Measurements from ENCODE around the gene PCED1A. TPM values are rescaled to one million over a fixed set of nuclear protein-coding genes. Genes with fewer than 3 reads are reported as not detected.
"Not testable (repeated sequence)": the region's sequence is repeated elsewhere in the genome, so short reads cannot be mapped to it uniquely, and the experiment has no call there.

Gene PCED1A
- total RNA-seq, 1 experiment from 2014 or later: 18.3 TPM

GRCh38 chr20:2831206-2831605, 9.2 kb downstream of the PCED1A start:
- peaks cover 11% of the 10 kb centered on the region for H3K4me1 ChIP-seq (replicated peaks)
- not testable (repeated sequence) for H3K9me3 ChIP-seq (replicated peaks); H3K4me3 ChIP-seq; H3K27ac ChIP-seq; H3K27me3 ChIP-seq (replicated peaks); H3K36me3 ChIP-seq
- DNase-seq (ENCODE audit: low read depth in 1 of 2, low spot score in 2 of 2): peak in 1 of 2 experiments; percentile 6

DNA sequence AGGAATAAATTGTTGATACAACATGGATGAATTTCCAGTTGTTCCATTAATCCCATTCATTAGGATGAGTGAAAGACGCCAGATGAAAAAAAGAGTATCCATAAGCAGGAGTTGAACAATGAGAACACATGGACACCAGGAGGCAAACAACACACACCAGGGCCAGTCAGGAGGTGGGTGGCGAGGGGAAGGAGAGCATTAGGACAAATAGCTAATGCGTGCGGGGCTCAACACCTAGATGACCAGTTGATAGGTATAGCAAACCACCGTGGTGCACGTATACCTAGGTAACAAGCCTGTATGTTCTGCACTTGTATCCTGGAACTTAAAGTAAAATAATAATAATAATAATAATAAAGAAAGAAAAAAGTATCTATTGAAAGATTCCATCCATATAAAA, 11.1 kb downstream of the PCED1A start:
- Histone ChIP-seq H3K27ac (no peak overlapping the region), H3K4me1 (replicated peaks) (peaks cover 11% of the 10 kb centered on the region), H3K9me3 (replicated peaks) (no peaks in the 10 kb centered on the region; the same call in 1 of the 2 replicates), H3K27me3 (replicated peaks) (no peaks in the 10 kb centered on the region; the same call in 1 of the 2 replicates), H3K4me3 (no peak overlapping the region), H3K36me3 (no peaks in the 10 kb centered on the region)
- DNase-seq (ENCODE audit: low read depth in 1 of 2, low spot score in 2 of 2): peak in 1 of 2 experiments; percentile 20

DNA sequence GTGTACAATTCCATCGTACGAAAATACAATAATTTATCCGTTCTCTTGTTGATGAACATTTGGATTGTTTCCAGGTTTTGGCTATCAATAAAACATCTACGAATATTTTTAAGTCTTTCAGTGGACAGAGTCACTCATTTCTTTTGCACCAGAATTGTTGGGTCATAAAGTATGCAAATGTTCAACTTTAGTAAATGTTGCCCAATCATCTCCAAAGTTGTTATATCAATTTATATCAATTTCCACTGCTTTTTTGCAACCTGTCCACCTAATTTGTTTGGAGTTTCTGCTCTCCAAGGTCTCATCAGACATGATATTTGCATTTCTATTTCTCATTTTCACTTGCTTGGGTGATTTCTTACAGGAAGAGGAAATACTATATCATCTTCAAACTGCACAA, 13.8 kb downstream of the PCED1A start:
- H3K36me3 ChIP-seq: no peaks in the 10 kb centered on the region
- H3K9me3 ChIP-seq (replicated peaks): no peaks in the 10 kb centered on the region
- no peak overlapping the region for H3K27ac ChIP-seq
- H3K4me1 ChIP-seq (replicated peaks): peaks cover 3% of the 10 kb centered on the region
- H3K4me3 ChIP-seq: no peak overlapping the region
- DNase-seq (ENCODE audit: low read depth in 1 of 2, low spot score in 2 of 2): no peak
- H3K27me3 ChIP-seq (replicated peaks): no peaks in the 10 kb centered on the region; the same call in 1 of the 2 replicates

GRCh38 chr20:2825761-2826160, 14.7 kb downstream of the PCED1A start:
- H3K4me3 ChIP-seq: no peak overlapping the region
- no peaks in the 10 kb centered on the region; the same call in 1 of the 2 replicates for H3K27me3 ChIP-seq (replicated peaks)
- H3K4me1 ChIP-seq (replicated peaks): no peaks in the 10 kb centered on the region
- no peaks in the 10 kb centered on the region for H3K36me3 ChIP-seq
- no peak overlapping the region for H3K27ac ChIP-seq
- H3K9me3 ChIP-seq (replicated peaks): no peaks in the 10 kb centered on the region
- DNase-seq (ENCODE audit: low read depth in 1 of 2, low spot score in 2 of 2): no peak

DNA sequence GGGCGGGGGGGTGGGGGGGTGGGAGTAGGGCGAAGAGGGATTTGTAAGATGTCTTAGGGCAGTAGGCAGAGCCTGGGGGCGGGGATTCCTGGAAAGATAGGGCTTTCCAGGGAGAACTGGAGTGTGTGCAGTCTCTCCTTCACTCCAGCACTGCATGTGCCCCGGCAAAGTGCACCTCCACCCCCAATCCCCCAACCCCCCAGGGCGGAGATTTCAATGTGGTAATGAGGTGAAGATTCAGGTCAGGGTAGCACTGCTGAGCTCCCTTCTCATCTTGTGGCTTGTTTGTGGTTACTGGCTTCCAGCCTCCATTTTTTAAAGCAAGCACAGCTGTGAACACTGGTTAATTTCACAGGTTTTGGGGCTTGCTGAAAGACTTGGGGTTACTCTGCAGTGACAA, 18.4 kb downstream of the PCED1A start:
- Histone ChIP-seq H3K4me1 (replicated peaks) (peaks cover 8% of the 10 kb centered on the region), H3K27ac (no peak overlapping the region), H3K27me3 (replicated peaks) (no peaks in the 10 kb centered on the region), H3K36me3 (no peaks in the 10 kb centered on the region), H3K9me3 (replicated peaks) (no peaks in the 10 kb centered on the region), H3K4me3 (no peak overlapping the region)
- DNase-seq (ENCODE audit: low read depth in 1 of 2, low spot score in 2 of 2): peak in 1 of 2 experiments; percentile 32

- H3K9me3 ChIP-seq (replicated peaks): no peaks in the 10 kb centered on the region
- H3K27me3 ChIP-seq (replicated peaks): no peaks in the 10 kb centered on the region
- H3K4me3 ChIP-seq: no peak overlapping the region
- no peak overlapping the region for H3K27ac ChIP-seq
- H3K36me3 ChIP-seq: no peaks in the 10 kb centered on the region
- DNase-seq (ENCODE audit: low read depth in 1 of 2, low spot score in 2 of 2): peak in 1 of 2 experiments; percentile 39
- peaks cover 8% of the 10 kb centered on the region for H3K4me1 ChIP-seq (replicated peaks)
Observed at GRCh38 chr20:2820896-2821869, 19.3 kb downstream of the PCED1A start.

GRCh38 chr20:2820084-2820895, 20.2 kb downstream of the PCED1A start:
- Histone ChIP-seq H3K4me1 (replicated peaks) (peaks cover 9% of the 10 kb centered on the region), H3K4me3 (no peak overlapping the region), H3K27ac (no peak overlapping the region), H3K27me3 (replicated peaks) (no peaks in the 10 kb centered on the region), H3K36me3 (no peaks in the 10 kb centered on the region), H3K9me3 (replicated peaks) (no peaks in the 10 kb centered on the region)
- no peak for DNase-seq (ENCODE audit: low read depth in 1 of 2, low spot score in 2 of 2)

- Histone ChIP-seq H3K4me3 (no peak overlapping the region), H3K9me3 (replicated peaks) (no peaks in the 10 kb centered on the region), H3K4me1 (replicated peaks) (peaks cover 22% of the 10 kb centered on the region), H3K36me3 (no peaks in the 10 kb centered on the region), H3K27ac (no peak overlapping the region), H3K27me3 (replicated peaks) (no peaks in the 10 kb centered on the region)
- no peak for DNase-seq (ENCODE audit: low read depth in 1 of 2, low spot score in 2 of 2)
Observed at GRCh38 chr20:2817891-2818595, 22.4 kb downstream of the PCED1A start.

DNA sequence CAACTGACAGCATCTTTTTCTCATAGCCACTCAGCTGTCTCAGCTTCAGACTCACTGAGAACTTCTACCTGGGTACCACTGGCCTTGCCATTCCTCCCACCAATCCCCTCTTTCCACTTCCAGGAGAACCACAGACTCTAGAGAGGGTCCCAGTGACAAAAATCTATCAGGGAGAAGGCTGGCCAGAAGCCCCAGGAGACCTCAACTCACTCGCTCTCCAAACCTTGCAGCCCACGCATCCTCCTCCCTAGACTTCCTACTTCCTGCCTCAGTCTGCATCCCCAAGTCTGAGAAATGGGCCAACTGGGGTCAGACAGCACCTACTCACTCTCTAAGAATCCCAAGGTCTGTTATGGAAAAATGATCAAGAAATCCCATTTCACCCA, 23.1 kb downstream of the PCED1A start:
- peaks cover 22% of the 10 kb centered on the region for H3K4me1 ChIP-seq (replicated peaks)
- DNase-seq (ENCODE audit: low read depth in 1 of 2, low spot score in 2 of 2): no peak

GRCh38 chr20:2816583-2817340, 23.7 kb downstream of the PCED1A start:
- H3K4me3 ChIP-seq: no peak overlapping the region
- no peak overlapping the region for H3K27ac ChIP-seq
- no peaks in the 10 kb centered on the region for H3K27me3 ChIP-seq (replicated peaks)
- peaks cover 22% of the 10 kb centered on the region for H3K4me1 ChIP-seq (replicated peaks)
- H3K9me3 ChIP-seq (replicated peaks): 0 out of 2 replicates have a peak, but pooled peaks cover 7% of the 10 kb centered on the region
- no peaks in the 10 kb centered on the region for H3K36me3 ChIP-seq
- DNase-seq (ENCODE audit: low read depth in 1 of 2, low spot score in 2 of 2): peak in 1 of 2 experiments; percentile 36

More for the DNA sequence above, 23.1 kb downstream of the PCED1A start:
- Histone ChIP-seq H3K4me3 (no peak overlapping the region), H3K27ac (no peak overlapping the region), H3K27me3 (replicated peaks) (no peaks in the 10 kb centered on the region), H3K36me3 (no peaks in the 10 kb centered on the region), H3K9me3 (replicated peaks) (0 out of 2 replicates have a peak, but pooled peaks cover 2% of the 10 kb centered on the region)

GRCh38 chr20:2816030-2816582, 24.3 kb downstream of the PCED1A start, which contains the start of gene TMEM239:
TMEM239 (plus strand) TSS chr20:2816364; CDS start chr20:2816555, 191 bp downstream.
- H3K9me3 ChIP-seq (replicated peaks): 0 out of 2 replicates have a peak, but pooled peaks cover 7% of the 10 kb centered on the region
- DNase-seq (ENCODE audit: low read depth in 1 of 2, low spot score in 2 of 2): peak in 1 of 2 experiments; percentile 36
- H3K4me1 ChIP-seq (replicated peaks): peaks cover 22% of the 10 kb centered on the region
- no peak within 1 kb of the TSS for H3K4me3 ChIP-seq
- peak within 1 kb of the TSS; percentile 23; the same call in 1 of the 2 replicates for H3K27ac ChIP-seq
- no peaks in the 10 kb centered on the region for H3K27me3 ChIP-seq (replicated peaks)
- no peaks in the 10 kb centered on the region for H3K36me3 ChIP-seq

- Histone ChIP-seq H3K9me3 (replicated peaks) (0 out of 2 replicates have a peak, but pooled peaks cover 7% of the 10 kb centered on the region), H3K27me3 (replicated peaks) (no peaks in the 10 kb centered on the region), H3K36me3 (no peaks in the 10 kb centered on the region), H3K4me3 (no peak overlapping the region), H3K27ac (peak overlapping the region; percentile 23), H3K4me1 (replicated peaks) (peaks cover 21% of the 10 kb centered on the region)
- peak in 1 of 2 experiments; percentile 31 for DNase-seq (ENCODE audit: low read depth in 1 of 2, low spot score in 2 of 2)
Observed at GRCh38 chr20:2815242-2815900, 25.1 kb downstream of the PCED1A start.

All from SJSA1 (cell line).